Ecto neural progenitor cell (in vitro differentiated cells): ENCODE data around the gene MSLN.

Experiments used
- DNase-seq: peaks from one replicate; pipeline ENCODE4 v3.0.0-alpha.2; 2018; ENCODE audit warnings: low spot score

MSLN gene

DNA sequence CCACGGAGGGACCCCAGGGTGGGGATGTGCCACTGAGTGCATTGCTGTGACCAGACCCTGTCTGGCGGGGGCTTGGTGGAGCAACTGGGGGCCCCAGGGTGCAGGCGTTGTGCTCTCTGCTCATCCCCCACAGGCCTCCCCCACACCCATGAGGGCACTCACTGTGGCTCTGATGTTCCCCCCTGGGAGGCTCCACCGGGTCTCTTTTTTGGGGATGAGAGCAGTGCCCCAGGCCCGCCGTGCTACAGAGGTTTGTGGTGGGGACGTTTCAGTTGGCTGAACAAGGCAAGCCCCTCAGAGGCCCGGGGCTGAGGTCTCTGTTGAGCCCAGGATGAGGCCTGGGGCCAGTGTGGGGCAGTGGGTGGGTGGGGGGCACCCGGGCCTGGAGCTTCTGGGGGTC, 36.8 kb upstream of the MSLN start:
- DNase-seq: no peak

- DNase-seq: no peak
Observed at GRCh38 chr16:724188-725040, 36.1 kb upstream of the MSLN start.

DNA sequence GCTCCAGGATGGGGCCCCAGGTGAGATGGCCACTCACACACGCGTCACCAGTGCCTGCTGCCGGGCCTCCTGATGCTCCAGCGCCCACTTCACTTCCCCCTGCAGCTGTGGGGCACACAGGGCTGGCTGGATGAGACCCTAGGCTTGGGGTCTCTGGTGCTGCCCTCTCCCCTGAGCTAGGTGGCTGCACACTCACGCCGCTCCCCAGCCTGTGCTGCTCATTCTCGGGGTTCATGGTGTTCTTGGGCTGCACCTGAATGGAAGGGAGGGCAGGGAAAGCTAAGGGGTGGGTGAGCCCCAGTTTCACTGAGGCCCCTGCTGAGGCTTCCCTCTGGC, 35.5 kb upstream of the MSLN start:
- no peak for DNase-seq

GRCh38 chr16:725463-726187, 34.9 kb upstream of the MSLN start:
- no peak for DNase-seq

DNA sequence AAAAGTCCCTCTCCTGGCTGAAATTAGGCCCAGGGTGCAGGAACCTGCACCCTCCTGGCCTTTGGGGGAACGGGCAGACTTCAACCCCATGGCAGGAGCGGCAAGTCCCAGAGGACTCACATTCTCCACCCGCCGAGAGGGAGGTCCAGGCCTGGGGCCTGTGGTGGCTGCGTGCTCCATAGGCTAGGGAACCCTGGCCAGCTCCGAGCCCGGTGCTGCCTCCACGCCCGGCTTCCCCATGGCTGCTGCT, 34.4 kb upstream of the MSLN start:
- no peak for DNase-seq

- DNase-seq: peak; percentile 85
Observed at GRCh38 chr16:726438-727290, 33.9 kb upstream of the MSLN start, which contains the start of the genes CCDC78 and HAGHL. CCDC78 (minus strand) TSS chr16:726443; CDS start chr16:726367, 76 bp downstream. HAGHL (plus strand) TSS chr16:727106; CDS start chr16:727510, 404 bp downstream.

DNA sequence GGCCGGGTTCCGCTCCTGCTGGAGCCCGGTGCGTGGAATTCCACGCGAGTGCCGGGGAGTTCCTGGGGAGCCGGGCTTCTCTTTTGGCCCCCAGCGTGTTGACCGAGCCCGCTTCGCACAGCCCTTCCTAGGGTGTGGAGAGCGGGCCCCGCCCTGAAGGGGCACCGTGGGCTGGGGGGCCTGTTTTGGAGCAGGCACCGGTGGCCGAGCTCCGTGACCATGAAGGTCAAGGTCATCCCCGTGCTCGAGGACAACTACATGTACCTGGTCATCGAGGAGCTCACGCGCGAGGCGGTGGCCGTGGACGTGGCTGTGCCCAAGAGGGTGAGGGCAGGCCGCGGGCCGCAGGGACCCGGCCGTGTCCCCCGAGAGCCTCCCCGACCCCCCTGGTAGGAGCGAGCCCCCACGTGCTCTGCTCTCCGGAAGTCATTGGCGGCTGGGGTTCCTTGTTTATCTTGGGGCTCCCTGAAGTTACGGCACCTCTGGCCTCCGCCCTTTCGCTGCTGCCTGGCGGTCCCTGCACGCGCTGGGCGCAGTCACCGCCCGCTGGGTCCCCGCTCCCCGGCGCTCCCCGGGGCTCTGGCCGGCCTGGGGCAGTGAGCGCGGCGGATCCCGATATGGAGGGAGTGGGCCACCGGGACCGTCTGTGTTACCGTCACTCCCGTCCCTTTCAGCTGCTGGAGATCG, 33.1 kb upstream of the MSLN start:
- DNase-seq: no peak

GRCh38 chr16:728131-728889, 32.2 kb upstream of the MSLN start:
- DNase-seq: no peak

DNA sequence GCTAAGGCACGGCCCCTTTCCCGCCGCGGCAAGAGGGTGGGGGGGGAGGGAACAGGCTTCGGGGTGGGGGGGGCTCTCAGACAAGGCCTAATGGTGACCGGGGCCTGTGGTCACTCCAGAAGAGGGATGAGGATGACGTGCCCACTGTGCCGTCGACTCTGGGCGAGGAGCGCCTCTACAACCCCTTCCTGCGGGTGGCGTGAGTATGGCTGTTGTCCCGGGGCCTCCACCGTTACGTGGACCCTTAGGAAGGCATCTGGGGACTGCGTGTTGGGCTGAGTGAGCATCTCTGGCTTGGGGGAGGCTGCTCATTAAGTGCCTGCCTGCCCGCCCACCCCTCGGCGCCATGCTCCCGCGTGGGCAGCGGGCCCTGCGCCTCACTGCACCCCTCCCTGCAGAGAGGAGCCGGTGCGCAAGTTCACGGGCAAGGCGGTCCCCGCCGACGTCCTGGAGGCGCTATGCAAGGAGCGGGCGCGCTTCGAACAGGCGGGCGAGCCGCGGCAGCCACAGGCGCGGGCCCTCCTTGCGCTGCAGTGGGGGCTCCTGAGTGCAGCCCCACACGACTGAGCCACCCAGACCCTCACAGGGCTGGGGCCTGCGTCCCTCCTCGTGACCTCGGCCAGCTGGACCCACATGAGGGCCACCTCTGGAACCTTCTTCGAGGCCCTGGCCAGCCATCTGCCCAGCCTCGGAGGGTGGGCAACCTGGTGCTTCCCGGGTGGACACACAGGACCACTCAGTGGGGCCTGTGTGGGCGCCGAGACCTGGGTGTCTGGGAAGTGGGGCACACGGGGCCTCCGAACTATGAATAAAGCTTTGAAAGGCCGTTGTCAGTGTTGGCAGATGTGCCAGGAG, 31.4 kb upstream of the MSLN start:
- DNase-seq: no peak

GRCh38 chr16:729768-730665, 30.5 kb upstream of the MSLN start:
- no peak for DNase-seq

DNA sequence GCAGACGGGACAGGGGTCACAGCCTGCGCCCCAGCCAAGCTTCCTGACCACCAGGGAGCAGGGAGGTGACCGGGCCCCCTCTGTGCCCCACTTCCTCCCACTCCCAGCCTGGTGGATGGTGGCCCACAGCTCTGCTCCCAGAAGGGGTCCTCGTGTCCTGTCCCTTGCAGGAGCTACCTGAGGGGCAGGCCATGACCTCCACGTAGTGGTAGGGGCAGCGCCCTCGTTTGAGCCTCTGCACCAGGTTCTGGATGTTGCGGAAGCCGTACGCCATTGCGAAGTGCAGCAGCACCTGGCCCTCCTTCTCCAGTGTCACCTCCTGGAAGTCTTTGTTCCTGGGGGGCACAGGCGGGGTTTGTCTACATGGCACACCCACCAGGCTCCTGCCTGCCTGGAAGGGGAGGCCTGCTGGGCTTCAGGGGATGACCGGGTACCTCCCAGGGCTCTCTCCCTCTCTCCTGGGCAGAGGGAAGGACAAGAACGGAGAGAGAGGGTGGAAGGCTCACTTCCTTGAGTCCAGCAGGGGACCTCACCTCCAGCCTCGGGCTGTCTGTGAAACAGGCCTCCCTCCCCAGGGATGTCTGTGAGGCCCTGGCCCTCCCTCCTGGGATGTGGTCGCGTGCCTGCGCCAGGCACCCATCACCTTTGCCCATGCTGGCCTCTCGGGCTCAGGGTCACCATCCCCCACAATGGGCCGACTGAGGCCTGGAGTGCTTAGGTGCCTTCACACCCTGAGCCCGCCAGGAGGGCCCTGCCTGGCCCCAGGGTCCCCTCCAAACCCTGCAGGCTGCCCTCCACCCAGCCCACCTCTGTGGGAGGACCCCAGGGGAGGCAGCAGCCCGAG, 29.6 kb upstream of the MSLN start:
- DNase-seq: no peak

DNA sequence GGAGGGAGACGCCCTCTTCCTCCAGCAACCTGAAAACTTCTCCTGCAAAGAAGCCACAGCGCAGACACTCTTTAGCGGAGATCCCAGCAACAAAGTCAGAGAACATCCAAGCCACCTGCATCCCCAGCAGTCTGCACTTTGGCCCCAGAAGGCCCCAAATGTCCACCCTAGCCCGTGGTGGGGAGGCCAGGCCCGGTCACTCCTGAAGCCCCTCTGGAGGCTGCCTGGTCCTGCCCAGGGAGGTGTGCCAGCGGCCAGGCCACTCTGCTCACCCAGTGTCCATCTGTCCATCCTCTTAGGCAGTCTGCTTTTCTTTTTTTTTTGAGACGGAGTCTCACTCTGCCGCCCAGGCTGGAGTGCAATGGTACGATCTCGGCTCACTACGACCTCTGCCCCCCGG, 28.2 kb upstream of the MSLN start:
- no peak for DNase-seq

DNA sequence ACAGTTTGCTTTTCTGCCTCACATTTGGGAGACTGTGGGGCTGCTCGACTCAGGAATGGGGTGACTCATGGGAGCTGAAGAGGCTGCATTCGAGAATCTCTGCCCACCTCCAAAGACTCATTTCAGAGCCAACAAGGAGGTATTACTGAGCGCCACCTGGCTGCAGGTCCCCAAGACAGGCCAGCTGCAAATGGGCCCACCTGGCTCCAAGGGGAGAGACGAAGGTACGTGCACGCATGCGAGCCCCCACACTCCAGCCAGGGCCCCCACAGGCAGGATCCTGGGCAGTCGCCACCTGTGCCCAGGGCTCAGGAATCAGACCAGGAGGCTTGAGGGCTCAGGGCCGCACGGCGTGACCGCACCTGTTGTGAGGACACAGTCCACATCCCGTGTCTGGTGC, 27.6 kb upstream of the MSLN start:
- DNase-seq: no peak

DNA sequence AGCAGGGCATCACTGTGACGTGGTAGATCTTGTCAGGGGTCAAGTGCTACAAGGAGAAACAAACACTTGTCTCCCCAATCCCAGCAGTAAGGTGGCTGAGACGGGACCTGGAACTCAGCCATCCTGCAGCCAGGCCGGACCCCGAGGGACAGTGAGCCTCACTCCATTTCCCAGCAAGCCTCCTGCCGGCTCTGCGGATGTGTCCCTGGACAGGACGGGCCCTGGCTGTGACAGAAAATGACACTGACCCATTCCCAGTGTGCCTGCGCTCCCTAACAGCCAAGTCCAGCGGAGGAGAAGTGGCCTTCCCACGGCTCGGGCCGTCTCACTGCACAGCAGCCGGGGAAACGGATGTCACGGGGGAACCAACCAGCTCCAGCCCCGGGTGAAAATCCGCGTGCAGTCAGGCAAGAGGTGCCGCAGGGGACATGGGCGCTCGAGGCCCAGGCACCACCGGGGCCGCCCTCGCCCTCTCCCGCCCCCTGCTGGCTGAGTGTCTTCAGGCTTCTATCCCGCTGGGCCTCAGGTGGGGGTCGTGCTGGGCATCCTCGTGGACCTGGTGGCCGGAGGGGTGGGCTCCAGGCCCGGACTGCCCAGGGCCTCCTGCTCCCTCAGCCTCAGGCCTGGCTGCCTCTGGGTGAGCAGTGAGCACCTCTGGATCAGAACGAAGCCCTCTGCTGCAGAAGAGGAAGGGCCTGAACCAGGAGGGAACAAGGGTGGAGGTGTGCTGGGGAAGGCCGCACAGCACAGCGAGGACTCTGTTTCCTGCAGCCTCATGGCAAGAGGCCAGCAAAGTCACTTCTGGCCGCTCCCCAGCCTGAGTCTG, 26.9 kb upstream of the MSLN start:
- DNase-seq: no peak

- DNase-seq: no peak
Observed at GRCh38 chr16:734208-734980, 26.1 kb upstream of the MSLN start.

- no peak for DNase-seq
Observed at GRCh38 chr16:734981-735881, 25.3 kb upstream of the MSLN start.
